Mesothelial cell of epicardium (in vitro differentiated cells): Measurements from ENCODE around the gene BPIFB4. TPM values are rescaled to one million over a fixed set of nuclear protein-coding genes. Genes with fewer than 3 reads are reported as not detected.

Source experiments
- DNase-seq, 2 experiments: peaks; one replicate each; pipeline ENCODE4 v3.0.0; 2021; ENCODE audit warnings: low spot score in 2 of 2; ENCODE audit not compliant: unreplicated experiment in 2 of 2
- H3K27ac Mint-ChIP-seq: 2 replicates; pipeline ENCODE4 v1.8.0; 2021; ENCODE audit warnings: mixed read lengths
- H3K27me3 Mint-ChIP-seq: 2 replicates; pipeline ENCODE4 v1.8.0; 2021; ENCODE audit warnings: low read depth, mixed read lengths
- H3K36me3 Mint-ChIP-seq: 2 replicates; pipeline ENCODE4 v1.8.0; 2021; ENCODE audit warnings: mixed read lengths
- H3K4me1 Mint-ChIP-seq: 2 replicates; pipeline ENCODE4 v1.8.0; 2021; ENCODE audit warnings: mixed read lengths
- H3K4me3 Mint-ChIP-seq: 2 replicates; pipeline ENCODE4 v1.8.0; 2021; ENCODE audit warnings: mild to moderate bottlenecking, moderate library complexity, mixed read lengths
- H3K9me3 Mint-ChIP-seq: 2 replicates; pipeline ENCODE4 v1.8.0; 2021; ENCODE audit warnings: mixed read lengths
- total RNA-seq: library from RNA; stranded (reverse); gene quantifications from 3 replicates; pipeline ENCODE4 v1.2.1, GENCODE V29; 2021
- TF ChIP-seq, protein P1 (sequence below): fragments of 200-600 bp; sonication (generic); IDR thresholded peaks from one replicate; pipeline ENCODE4 v1.5.0; 2021; ENCODE audit warnings: antibody characterized with exemption; ENCODE audit not compliant: unreplicated experiment

BPIFB4 gene
- total RNA-seq, 1 donor from 2014 or later = not detected

DNA sequence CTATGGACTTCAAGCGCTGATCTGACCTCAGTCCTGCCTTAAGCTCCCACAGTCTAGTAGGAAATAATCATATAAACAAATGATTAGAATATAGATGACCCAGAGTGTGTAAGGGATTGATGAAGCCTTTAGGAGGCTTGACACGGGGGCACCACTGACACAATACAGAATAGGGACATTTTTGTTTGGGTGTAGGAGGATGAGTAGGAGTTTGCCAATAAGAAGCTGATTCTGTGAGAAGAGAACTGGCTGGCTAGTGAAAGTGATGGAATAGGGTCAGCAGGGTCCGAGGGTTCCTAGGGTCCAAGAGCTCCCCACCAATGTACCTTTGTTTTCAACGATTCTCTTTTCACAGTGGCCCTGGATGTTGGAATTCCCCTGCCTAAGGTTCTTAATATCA lies 7.1 kb upstream of the BPIFB4 start:
- no peak overlapping the region for H3K4me3 Mint-ChIP-seq
- peaks cover 36% of the 10 kb centered on the region for H3K27me3 Mint-ChIP-seq
- no peak for DNase-seq
- H3K36me3 Mint-ChIP-seq = no peaks in the 10 kb centered on the region
- TF ChIP-seq, protein P1, sequence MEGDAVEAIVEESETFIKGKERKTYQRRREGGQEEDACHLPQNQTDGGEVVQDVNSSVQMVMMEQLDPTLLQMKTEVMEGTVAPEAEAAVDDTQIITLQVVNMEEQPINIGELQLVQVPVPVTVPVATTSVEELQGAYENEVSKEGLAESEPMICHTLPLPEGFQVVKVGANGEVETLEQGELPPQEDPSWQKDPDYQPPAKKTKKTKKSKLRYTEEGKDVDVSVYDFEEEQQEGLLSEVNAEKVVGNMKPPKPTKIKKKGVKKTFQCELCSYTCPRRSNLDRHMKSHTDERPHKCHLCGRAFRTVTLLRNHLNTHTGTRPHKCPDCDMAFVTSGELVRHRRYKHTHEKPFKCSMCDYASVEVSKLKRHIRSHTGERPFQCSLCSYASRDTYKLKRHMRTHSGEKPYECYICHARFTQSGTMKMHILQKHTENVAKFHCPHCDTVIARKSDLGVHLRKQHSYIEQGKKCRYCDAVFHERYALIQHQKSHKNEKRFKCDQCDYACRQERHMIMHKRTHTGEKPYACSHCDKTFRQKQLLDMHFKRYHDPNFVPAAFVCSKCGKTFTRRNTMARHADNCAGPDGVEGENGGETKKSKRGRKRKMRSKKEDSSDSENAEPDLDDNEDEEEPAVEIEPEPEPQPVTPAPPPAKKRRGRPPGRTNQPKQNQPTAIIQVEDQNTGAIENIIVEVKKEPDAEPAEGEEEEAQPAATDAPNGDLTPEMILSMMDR = no peak
- H3K9me3 Mint-ChIP-seq = no peaks in the 10 kb centered on the region
- no peak overlapping the region for H3K27ac Mint-ChIP-seq
- no peaks in the 10 kb centered on the region for H3K4me1 Mint-ChIP-seq

DNA sequence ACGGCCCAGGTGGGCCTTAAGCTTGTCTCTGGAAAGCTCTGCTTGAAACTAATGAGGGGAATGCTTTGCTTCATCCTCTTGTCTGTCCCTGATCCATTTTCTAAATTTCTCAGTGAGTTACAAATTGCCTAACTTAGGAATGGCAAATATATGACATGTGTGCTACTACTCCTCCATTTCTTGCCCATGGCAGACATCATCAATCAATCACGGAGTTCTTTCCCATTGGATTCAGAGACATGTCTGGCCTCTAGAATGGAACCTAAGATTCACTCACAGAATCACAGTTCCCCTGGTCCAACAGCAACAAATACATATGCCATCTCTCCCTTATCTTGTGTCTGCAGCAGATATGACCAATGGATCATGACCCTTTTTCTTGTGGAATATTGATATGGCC lies 6.6 kb upstream of the BPIFB4 start:
- no peak for DNase-seq
- TF ChIP-seq, protein P1 = no peak
- Mint-ChIP-seq H3K9me3 (no peaks in the 10 kb centered on the region), H3K27me3 (peaks cover 36% of the 10 kb centered on the region), H3K27ac (no peak overlapping the region), H3K4me1 (no peaks in the 10 kb centered on the region), H3K36me3 (no peaks in the 10 kb centered on the region), H3K4me3 (no peak overlapping the region)

DNA sequence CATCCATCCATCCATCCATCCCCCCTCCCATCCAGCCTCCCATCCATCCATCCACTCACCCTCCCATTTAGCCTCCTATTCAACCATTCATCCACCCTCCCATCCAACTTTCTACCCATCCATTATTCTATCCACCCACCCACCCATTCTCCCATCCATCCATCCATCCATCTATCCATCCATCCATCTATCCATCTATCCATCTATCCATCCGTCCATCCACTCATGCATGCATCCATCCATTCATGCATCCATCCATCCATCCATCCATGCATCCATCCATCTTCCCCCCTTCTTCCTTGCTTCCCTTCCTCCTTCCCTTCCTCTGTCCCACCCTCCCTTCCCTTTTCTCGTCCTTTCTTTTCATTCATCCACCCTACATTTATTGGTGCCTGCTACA lies 4.8 kb upstream of the BPIFB4 start:
- Mint-ChIP-seq H3K27ac (no peak overlapping the region), H3K4me3 (no peak overlapping the region), H3K27me3 (peaks cover 30% of the 10 kb centered on the region), H3K9me3 (no peaks in the 10 kb centered on the region), H3K36me3 (no peaks in the 10 kb centered on the region), H3K4me1 (no peaks in the 10 kb centered on the region)
- no peak for DNase-seq
- TF ChIP-seq, protein P1 = no peak

DNA sequence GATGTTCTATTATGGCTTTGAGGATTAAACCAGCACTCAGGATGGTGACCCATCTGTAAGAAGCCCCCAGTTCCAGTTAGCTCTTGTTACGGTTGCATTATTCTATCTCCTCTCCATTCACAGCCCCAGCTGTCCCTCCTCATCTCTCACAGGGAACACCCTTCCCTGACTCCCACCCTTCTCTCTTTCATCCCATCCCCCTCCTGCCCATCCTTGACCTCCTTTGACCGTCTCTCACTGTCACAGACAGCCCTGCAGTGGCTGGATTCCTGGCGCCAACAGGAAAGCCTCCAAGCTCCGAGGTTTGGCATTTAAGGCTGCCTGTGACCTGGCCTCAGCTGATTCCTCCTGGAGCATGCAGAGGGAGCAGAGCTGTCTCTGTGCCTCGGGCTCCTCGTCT lies 4.2 kb upstream of the BPIFB4 start:
- Mint-ChIP-seq H3K36me3 (no peaks in the 10 kb centered on the region), H3K27me3 (peaks cover 29% of the 10 kb centered on the region), H3K9me3 (no peaks in the 10 kb centered on the region), H3K4me3 (no peak overlapping the region), H3K4me1 (no peaks in the 10 kb centered on the region), H3K27ac (no peak overlapping the region)
- TF ChIP-seq, protein P1 = no peak
- DNase-seq = no peak

DNA sequence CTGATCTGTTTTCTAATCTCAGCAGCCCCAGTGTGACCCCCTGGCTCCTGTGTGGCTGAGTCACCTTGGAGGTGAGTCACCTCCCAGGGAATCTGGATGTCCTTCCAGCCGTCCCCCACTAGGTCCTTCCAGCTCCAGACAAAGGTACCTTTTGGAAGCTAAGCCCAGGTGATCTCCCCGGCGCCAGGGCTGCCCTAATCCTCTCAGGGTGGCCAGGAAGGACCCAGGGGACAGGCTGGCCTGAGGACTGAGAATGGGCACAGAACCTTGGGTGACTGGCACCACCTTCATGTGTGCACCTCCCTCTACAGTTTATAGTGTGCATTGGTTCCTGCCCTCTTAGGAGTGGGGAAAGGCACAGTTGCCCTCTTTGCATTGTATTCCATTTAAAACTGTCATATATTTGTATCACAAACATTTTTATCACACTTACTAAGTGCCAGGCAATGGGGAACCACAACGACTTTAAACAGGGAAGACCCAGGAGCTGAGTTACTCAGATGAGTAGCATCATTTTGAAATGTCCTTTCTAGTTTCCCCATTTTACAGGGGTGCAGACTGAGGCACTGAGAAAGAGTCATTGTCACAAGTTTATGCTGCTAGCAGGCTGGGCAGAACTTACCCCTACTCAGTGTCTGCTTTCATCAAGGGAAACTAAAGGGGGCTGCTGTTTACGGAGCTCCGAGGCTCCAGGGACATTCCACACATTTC lies 2.6 kb upstream of the BPIFB4 start:
- H3K9me3 Mint-ChIP-seq = no peaks in the 10 kb centered on the region
- no peaks in the 10 kb centered on the region for H3K4me1 Mint-ChIP-seq
- H3K27ac Mint-ChIP-seq = no peak overlapping the region
- no peaks in the 10 kb centered on the region for H3K36me3 Mint-ChIP-seq
- no peak overlapping the region for H3K4me3 Mint-ChIP-seq
- DNase-seq = no peak
- TF ChIP-seq, protein P1 = no peak
- peaks cover 33% of the 10 kb centered on the region for H3K27me3 Mint-ChIP-seq
